Thyroid gland (tissue), 4 donors: ENCODE data around the gene CD226.

ENCODE experiments used
- CTCF ChIP-seq, 6 experiments: fragments of 200-600 bp in 3 of 6; fragments of 450-650 bp in 3 of 6; sonication (generic) in 3 of 6; IDR thresholded peaks; one replicate each; pipeline ENCODE4 v1.5.1; 2016 to 2019; ENCODE audit warnings: antibody characterized with exemption in 6 of 6, mild to moderate bottlenecking in 2 of 6, inconsistent platforms in 1 of 6, moderate library complexity in 1 of 6
- POLR2A ChIP-seq, 2 donors: fragments of 450-650 bp; IDR thresholded peaks; one replicate each; pipeline ENCODE4 v1.6.1; 2017; ENCODE audit warnings: antibody characterized with exemption in 2 of 2, mild to moderate bottlenecking in 2 of 2, moderate library complexity in 1 of 2

- no peak for TF ChIP-seq CTCF (IDR thresholded peaks at IDR 0.05)
- TF ChIP-seq POLR2A (IDR thresholded peaks at IDR 0.05), result no peak
These were observed 3.2 kb downstream of the CD226 start for GRCh38 chr18:69944436-69944835.
